K562 (cell line): Measurements from ENCODE around the gene POC1B. TPM values are rescaled to one million over a fixed set of nuclear protein-coding genes. Genes with fewer than 3 reads are reported as not detected.
A peak's percentile ranks its signal among the peaks of the same experiment; 100 is the strongest.

Source experiments
- ATAC-seq: fragments of 200-7000 bp; cut with Tn5 transposase; 3 replicates; pipeline ENCODE4 v1.9.1; 2020; ENCODE audit warnings: moderate library complexity
- BruUV-seq: library from RNA; stranded (reverse); fragments of 400-500 nt; replicated peaks from 2 replicates; lab custom pipeline; 2021; lab: Mats Ljungman, UMichigan
- CTCF ChIA-PET: fragments of 300-600 bp; formaldehyde crosslinking; extraction: SDS; loops from one replicate; lab custom pipeline; 2021; ENCODE audit warnings: low intra/inter-chr PET ratio; lab: Yijun Ruan, JAX
- POLR2A ChIA-PET: fragments of 300-600, 350-650 bp; sonication (Branson Sonifier 250); formaldehyde crosslinking; extraction: SDS; loops from one replicate; lab custom pipeline; 2021; ENCODE audit warnings: antibody characterized with exemption, inconsistent platforms; lab: Yijun Ruan, JAX
- DNase-seq, 4 experiments: peaks; one replicate each; pipeline versions ENCODE4 v3.0.0 to v3.0.0-alpha.2; 2011 to 2018; ENCODE audit warnings: low spot score in 3 of 4, mixed read lengths in 3 of 4; ENCODE audit errors: extremely low read depth in 1 of 4
- FAIRE-seq: peaks from 2 replicates; lab custom pipeline; 2011; peaks lifted over from hg19 to GRCh38; lab: Jason Lieb, UNC
- H2AFZ ChIP-seq: 2 replicates; pipeline ENCODE4 v1.6.0; 2011; ENCODE audit warnings: low read depth, low read length, control low read depth, inconsistent platforms
- H3K27ac ChIP-seq: fragments of 200-600 bp; 3 replicates; pipeline ENCODE4 v1.8.0; 2011; ENCODE audit warnings: low read depth, mild to moderate bottlenecking, control low read depth, inconsistent platforms, low read length, moderate library complexity, mixed read lengths; ENCODE audit errors: extremely low read depth
- H3K27me3 ChIP-seq, 2 experiments: fragments of 300-600 bp in 1 of 2; 2 replicates in 1 of 2; 3 replicates in 1 of 2; pipeline versions ENCODE4 v1.6.0 to v1.8.0; 2011; ENCODE audit warnings: inconsistent platforms in 2 of 2, low read length in 2 of 2, mild to moderate bottlenecking in 1 of 2, mixed read lengths in 1 of 2, moderate library complexity in 1 of 2; ENCODE audit not compliant: control insufficient read depth in 2 of 2, insufficient read depth in 2 of 2
- H3K36me3 ChIP-seq: fragments of 300-600 bp; 3 replicates; pipeline ENCODE4 v1.8.0; 2011; ENCODE audit warnings: mild to moderate bottlenecking, low read length, inconsistent platforms; ENCODE audit not compliant: control insufficient read depth, insufficient read depth
- H3K4me1 ChIP-seq, 2 experiments: fragments of 200-600 bp in 1 of 2; replicated peaks in 1 of 2; 2 replicates in 1 of 2; 3 replicates in 1 of 2; pipeline versions ENCODE4 v1.5.1 to v1.8.0; 2011; ENCODE audit warnings: inconsistent platforms in 2 of 2, low read length in 2 of 2, mild to moderate bottlenecking in 1 of 2, mixed read lengths in 1 of 2, moderate library complexity in 1 of 2; ENCODE audit not compliant: control insufficient read depth in 2 of 2, insufficient read depth in 2 of 2
- H3K4me2 ChIP-seq: 2 replicates; pipeline ENCODE4 v1.6.1; 2011; ENCODE audit warnings: low read length, control low read depth, inconsistent platforms, mixed read lengths; ENCODE audit not compliant: insufficient read depth
- H3K4me3 ChIP-seq: fragments of 200-600 bp; sonication (generic), shearing (Covaris generic); 2 replicates; pipeline ENCODE4 v1.5.1; 2016; ENCODE audit warnings: control low read depth, inconsistent platforms
- H3K79me2 ChIP-seq: fragments of 200-600 bp; 3 replicates; pipeline ENCODE4 v1.8.0; 2011; ENCODE audit warnings: low read length, inconsistent platforms; ENCODE audit not compliant: control insufficient read depth, insufficient read depth
- H3K9ac ChIP-seq, 2 experiments: 2 replicates each; pipeline versions ENCODE4 v1.6.0 to v1.6.1; 2011; ENCODE audit warnings: low read depth in 2 of 2, low read length in 2 of 2, control low read depth in 1 of 2, inconsistent platforms in 1 of 2, mild to moderate bottlenecking in 1 of 2, mixed read lengths in 1 of 2; ENCODE audit not compliant: insufficient read depth in 1 of 2
- H3K9me1 ChIP-seq: one replicate; pipeline ENCODE4 v1.6.0; 2011; ENCODE audit warnings: inconsistent platforms, mild to moderate bottlenecking, low read length, moderate library complexity; ENCODE audit not compliant: control insufficient read depth, insufficient read depth
- H3K9me3 ChIP-seq: replicated peaks from 2 replicates; pipeline ENCODE4 v1.5.1; 2011; ENCODE audit warnings: low read depth, low read length, inconsistent platforms; ENCODE audit not compliant: control insufficient read depth, insufficient read depth
- H4K20me1 ChIP-seq: replicated peaks from 2 replicates; pipeline ENCODE4 v1.6.1; 2011; ENCODE audit warnings: low read length, inconsistent platforms, mixed read lengths; ENCODE audit not compliant: control insufficient read depth, insufficient read depth
- FOXP1 ChIP-seq: sonication (generic); formaldehyde crosslinking; IDR thresholded peaks from 2 replicates; pipeline ENCODE4 v1.8.0; 2022; ENCODE audit warnings: mild to moderate bottlenecking, missing genetic modification reagents
- PRDM10 ChIP-seq: fragments of 450-650 bp; IDR thresholded peaks from 2 replicates; pipeline ENCODE4 v1.6.1; 2018; ENCODE audit not compliant: partially characterized antibody
- TEAD4 ChIP-seq, 2 experiments: sonication (generic) in 1 of 2; formaldehyde crosslinking in 1 of 2; IDR thresholded peaks; 2 replicates each; pipeline versions ENCODE4 v1.6.1 to v1.8.0; 2012 to 2022; ENCODE audit warnings: borderline replicate concordance in 1 of 2, inconsistent platforms in 1 of 2, low read length in 1 of 2, mild to moderate bottlenecking in 1 of 2, missing genetic modification reagents in 1 of 2
- WGBS: fragments of 100-300 bp; shearing (Covaris generic); methylation state at CpG from one replicate; pipeline ENCODE4 v1.1.6; 2016; ENCODE audit warnings: low coverage, mixed read lengths; ENCODE audit not compliant: insufficient coverage; ENCODE audit errors: missing lambda C conversion rate; 5-methylcytosine and 5-hydroxymethylcytosine counted together
- in situ Hi-C: fragments of 300-500 bp; cut with MboI; formaldehyde crosslinking; loops from 4 replicates; pipeline ENCODE4 v1.15.0; 2018; ENCODE audit warnings: inconsistent platforms, mixed read lengths
- intact Hi-C: fragments of 100-400 bp; cut with micrococcal nuclease; formaldehyde crosslinking; loops from 2 replicates; pipeline ENCODE4 v1.14.2; 2022
- polyA plus RNA-seq, 8 experiments: library from polyadenylated mRNA; depleted of rRNA in 4 of 8; stranded (reverse) in 5 of 8; unstranded in 3 of 8; fragments of >200 nt; fragmentation: Nextera tagmentation in 2 of 8; fragmentation: Illumina TruSeq in 1 of 8; extraction: Ambion mirVana in 2 of 8; extraction: Trizol in 1 of 8; gene quantifications; 2 replicates each; pipeline versions ENCODE4 v1.2.1 to v1.2.3, GENCODE V29; 2011 to 2014; ENCODE audit warnings: inconsistent platforms in 1 of 8, missing spikeins in 1 of 8
- total RNA-seq, 7 experiments: library from RNA; depleted of rRNA in 6 of 7; stranded (reverse); fragments of >200 nt in 6 of 7; fragmentation: Illumina TruSeq in 2 of 7; extraction: Trizol in 2 of 7; gene quantifications; 2 replicates each; pipeline versions ENCODE4 v1.2.1 to v1.2.3, GENCODE V29; 2011 to 2021; ENCODE audit warnings: low replicate concordance in 1 of 7
- TF ChIP-seq, protein P1 (sequence below): fragments of 450-650 bp; IDR thresholded peaks from 2 replicates; pipeline ENCODE4 v1.6.1; 2017; ENCODE audit warnings: antibody characterized with exemption, mild to moderate bottlenecking

POC1B gene
- total and polyA plus RNA-seq, 9 of the 15 experiments (the other 6 are each of a cell fraction or from before 2014, with no cell fraction given) = 4.5 to 16.1 (median 10.4) TPM

- TF ChIP-seq, protein P1, sequence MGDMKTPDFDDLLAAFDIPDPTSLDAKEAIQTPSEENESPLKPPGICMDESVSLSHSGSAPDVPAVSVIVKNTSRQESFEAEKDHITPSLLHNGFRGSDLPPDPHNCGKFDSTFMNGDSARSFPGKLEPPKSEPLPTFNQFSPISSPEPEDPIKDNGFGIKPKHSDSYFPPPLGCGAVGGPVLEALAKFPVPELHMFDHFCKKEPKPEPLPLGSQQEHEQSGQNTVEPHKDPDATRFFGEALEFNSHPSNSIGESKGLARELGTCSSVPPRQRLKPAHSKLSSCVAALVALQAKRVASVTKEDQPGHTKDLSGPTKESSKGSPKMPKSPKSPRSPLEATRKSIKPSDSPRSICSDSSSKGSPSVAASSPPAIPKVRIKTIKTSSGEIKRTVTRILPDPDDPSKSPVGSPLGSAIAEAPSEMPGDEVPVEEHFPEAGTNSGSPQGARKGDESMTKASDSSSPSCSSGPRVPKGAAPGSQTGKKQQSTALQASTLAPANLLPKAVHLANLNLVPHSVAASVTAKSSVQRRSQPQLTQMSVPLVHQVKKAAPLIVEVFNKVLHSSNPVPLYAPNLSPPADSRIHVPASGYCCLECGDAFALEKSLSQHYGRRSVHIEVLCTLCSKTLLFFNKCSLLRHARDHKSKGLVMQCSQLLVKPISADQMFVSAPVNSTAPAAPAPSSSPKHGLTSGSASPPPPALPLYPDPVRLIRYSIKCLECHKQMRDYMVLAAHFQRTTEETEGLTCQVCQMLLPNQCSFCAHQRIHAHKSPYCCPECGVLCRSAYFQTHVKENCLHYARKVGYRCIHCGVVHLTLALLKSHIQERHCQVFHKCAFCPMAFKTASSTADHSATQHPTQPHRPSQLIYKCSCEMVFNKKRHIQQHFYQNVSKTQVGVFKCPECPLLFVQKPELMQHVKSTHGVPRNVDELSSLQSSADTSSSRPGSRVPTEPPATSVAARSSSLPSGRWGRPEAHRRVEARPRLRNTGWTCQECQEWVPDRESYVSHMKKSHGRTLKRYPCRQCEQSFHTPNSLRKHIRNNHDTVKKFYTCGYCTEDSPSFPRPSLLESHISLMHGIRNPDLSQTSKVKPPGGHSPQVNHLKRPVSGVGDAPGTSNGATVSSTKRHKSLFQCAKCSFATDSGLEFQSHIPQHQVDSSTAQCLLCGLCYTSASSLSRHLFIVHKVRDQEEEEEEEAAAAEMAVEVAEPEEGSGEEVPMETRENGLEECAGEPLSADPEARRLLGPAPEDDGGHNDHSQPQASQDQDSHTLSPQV = no peak
- TF ChIP-seq FOXP1 (CRISPR knock-in tag) = no peak
Measured at GRCh38 chr12:89573051-89573810, 47.4 kb upstream of the POC1B start (continued).

- no peak overlapping the region for H3K27ac ChIP-seq
- no peaks in the 10 kb centered on the region for H3K9me3 ChIP-seq
- intact Hi-C loops (no loop called here), in situ Hi-C loops (no loop called here)
- H3K36me3 ChIP-seq = no peaks in the 10 kb centered on the region; the same call in 2 of the 3 replicates
- no peaks in the 10 kb centered on the region for H3K9me1 ChIP-seq
- DNase-seq (no peak), FAIRE-seq (no peak), ATAC-seq (no peak)
- no peak overlapping the region for H3K4me2 ChIP-seq
- H3K79me2 ChIP-seq = no peaks in the 10 kb centered on the region
- CTCF ChIA-PET = no interaction called here
- WGBS = 74% methylated on average over 4 of the region's 4 CpGs
- H3K9ac ChIP-seq = no peak overlapping the region
- no TSS peak for BruUV-seq
- H3K4me1 ChIP-seq = peaks cover 0 to 34% of the 10 kb centered on the region in 2 experiments; a peak in 4 of 5 replicates
- H4K20me1 ChIP-seq = no peaks in the 10 kb centered on the region
- H2AFZ ChIP-seq = no peak overlapping the region
- POLR2A ChIA-PET = no interaction called here
- no peak overlapping the region for H3K4me3 ChIP-seq
- H3K27me3 ChIP-seq = no peaks in the 10 kb centered on the region
- TF ChIP-seq TEAD4 (IDR thresholded peaks at IDR 0.05; ENCODE audit: low read length) = no peak
- no peak for TF ChIP-seq TEAD4 (CRISPR knock-in tag; IDR thresholded peaks at IDR 0.05; ENCODE audit: borderline replicate concordance)
- TF ChIP-seq, protein P1 = no peak
- peak; percentile 35 for TF ChIP-seq PRDM10
Measured at GRCh38 chr12:89571491-89572195, 45.8 kb upstream of the POC1B start.
